ENCODE data around the gene ITPKB. TPM values are rescaled to one million over a fixed set of nuclear protein-coding genes. Genes with fewer than 3 reads are reported as not detected.
A peak's percentile ranks its signal among the peaks of the same experiment; 100 is the strongest.

The ITPKB gene
- total RNA-seq, 1 donor from 2014 or later, result 2.1 TPM

- no peak for DNase-seq (ENCODE audit: low read depth)
Measured at GRCh38 chr1:226653311-226653921, 85.7 kb downstream of the ITPKB start.

GRCh38 chr1:226652613-226653012, 86.5 kb downstream of the ITPKB start:
- no peak for DNase-seq (ENCODE audit: low read depth)

- DNase-seq (ENCODE audit: low read depth), result no peak
Measured at GRCh38 chr1:226651732-226652105, 87.4 kb downstream of the ITPKB start.

- no peak for DNase-seq (ENCODE audit: low read depth)
Measured at GRCh38 chr1:226651041-226651731, 87.9 kb downstream of the ITPKB start.

GRCh38 chr1:226650236-226650841, 88.7 kb downstream of the ITPKB start:
- no peak for DNase-seq (ENCODE audit: low read depth)

- no peak for DNase-seq (ENCODE audit: low read depth)
Measured at GRCh38 chr1:226649780-226650179, 89.3 kb downstream of the ITPKB start.

- no peak for DNase-seq (ENCODE audit: low read depth)
Measured at GRCh38 chr1:226649244-226649643, 89.8 kb downstream of the ITPKB start.

GRCh38 chr1:226648421-226648820, 90.7 kb downstream of the ITPKB start:
- DNase-seq (ENCODE audit: low read depth), result no peak

- no peak for DNase-seq (ENCODE audit: low read depth)
Measured at GRCh38 chr1:226647719-226648118, 91.4 kb downstream of the ITPKB start.

- no peak for DNase-seq (ENCODE audit: low read depth)
Measured at GRCh38 chr1:226646870-226647449, 92.1 kb downstream of the ITPKB start.

- no peak for DNase-seq (ENCODE audit: low read depth)
Measured at GRCh38 chr1:226646026-226646869, 92.8 kb downstream of the ITPKB start.

- DNase-seq (ENCODE audit: low read depth), result no peak
Measured at GRCh38 chr1:226645279-226645976, 93.7 kb downstream of the ITPKB start.

- no peak for DNase-seq (ENCODE audit: low read depth)
Measured at GRCh38 chr1:226644541-226645176, 94.4 kb downstream of the ITPKB start.

GRCh38 chr1:226643611-226644540, 95.2 kb downstream of the ITPKB start:
- no peak for DNase-seq (ENCODE audit: low read depth)

GRCh38 chr1:226643177-226643576, 95.9 kb downstream of the ITPKB start:
- peak; percentile 61 for DNase-seq (ENCODE audit: low read depth)

GRCh38 chr1:226642421-226642820, 96.7 kb downstream of the ITPKB start:
- no peak for DNase-seq (ENCODE audit: low read depth)

GRCh38 chr1:226641671-226642231, 97.3 kb downstream of the ITPKB start:
- no peak for DNase-seq (ENCODE audit: low read depth)

- DNase-seq (ENCODE audit: low read depth), result peak; percentile 84
Measured at GRCh38 chr1:226640321-226641136, 98.6 kb downstream of the ITPKB start.

Data from myocyte (in vitro differentiated cells).